Stimulated activated CD8-positive, alpha-beta memory T cell treated with anti-CD3 and anti-CD28 coated beads, Interleukin-7, amount 100 ng/mL, for 4 hours (primary cell): ENCODE results near the gene CBY3.
"Not testable (repeated sequence)": the region's sequence is repeated elsewhere in the genome, so short reads cannot be mapped to it uniquely, and the experiment has no call there.

Experiments
- DNase-seq, 2 donors: peaks; one replicate each; pipeline ENCODE4 v3.0.0-alpha.2; 2020; ENCODE audit warnings: low read depth in 2 of 2

CBY3 gene

GRCh38 chr5:179680780-179681401 lies at the start of gene CBY3:
Gene CBY3, minus strand, starts transcription at chr5:179681034. Its CDS starts 116 bp downstream, at chr5:179680918.
- no peak for DNase-seq

DNA sequence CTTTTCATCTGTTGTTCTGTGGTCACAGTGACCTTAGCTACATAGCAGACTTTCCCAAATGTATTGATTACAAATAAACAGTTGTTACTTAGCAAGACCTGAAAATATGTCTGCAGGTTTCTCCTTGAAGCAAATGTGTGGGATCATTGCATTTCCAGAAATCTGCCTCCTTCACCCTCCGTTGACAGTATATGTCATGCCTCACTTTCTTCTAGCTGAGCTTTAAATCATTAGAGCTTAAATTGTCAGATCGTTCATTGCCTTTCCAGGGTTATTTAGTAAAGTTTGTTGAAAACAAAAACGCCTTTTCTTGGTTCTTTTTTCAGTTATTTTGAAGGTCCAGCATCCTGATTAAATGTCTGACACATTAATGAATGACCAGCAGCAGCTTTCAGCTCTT lies 49.5 kb upstream of the CBY3 start:
- DNase-seq: no peak

DNA sequence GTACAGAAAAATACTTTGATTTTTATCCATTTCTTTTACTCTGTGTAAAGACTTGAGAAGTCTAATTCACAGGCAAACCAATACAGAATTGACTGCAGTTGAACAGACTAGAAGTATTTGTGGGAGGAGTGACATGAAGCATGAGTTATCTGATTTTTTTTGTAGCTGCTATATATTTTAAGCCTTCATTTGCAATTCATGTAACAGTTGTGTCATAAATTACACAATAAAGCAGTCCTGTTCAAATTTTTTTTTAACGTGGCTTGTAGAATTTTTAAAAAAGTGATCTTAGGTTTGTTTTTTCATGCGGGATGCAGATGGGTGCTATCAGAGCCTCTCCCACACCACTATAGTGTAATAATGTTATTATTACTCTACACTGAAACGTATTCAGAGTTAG lies 48.9 kb upstream of the CBY3 start:
- DNase-seq: no peak

GRCh38 chr5:179729303-179729702 lies 48.5 kb upstream of the CBY3 start:
- DNase-seq: no peak

- no peak for DNase-seq
These were observed 46.3 kb upstream of the CBY3 start for GRCh38 chr5:179727106-179727505.

GRCh38 chr5:179724163-179724562 lies 43.3 kb upstream of the CBY3 start:
- DNase-seq: no peak

GRCh38 chr5:179720222-179720621 lies 39.4 kb upstream of the CBY3 start:
- DNase-seq: no peak

DNA sequence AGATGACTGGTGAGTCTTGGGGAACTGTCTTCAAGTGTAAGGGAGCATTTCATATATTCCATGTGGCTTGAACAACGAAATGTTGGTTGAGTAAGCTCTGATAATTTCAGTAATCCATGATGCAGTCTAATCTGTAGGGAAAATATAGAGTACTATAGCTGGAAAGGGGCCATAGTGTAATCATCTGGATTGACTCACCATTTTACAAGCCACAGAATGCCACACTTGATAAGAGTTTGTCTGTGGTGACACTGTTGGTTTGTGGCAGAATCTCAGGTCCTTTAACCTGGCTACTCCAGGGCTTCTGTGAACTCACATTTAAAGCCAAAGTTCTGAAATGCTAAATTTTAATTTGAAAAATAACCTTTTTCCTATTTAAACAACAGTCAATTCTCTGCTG lies 35.5 kb upstream of the CBY3 start:
- DNase-seq: no peak

DNA sequence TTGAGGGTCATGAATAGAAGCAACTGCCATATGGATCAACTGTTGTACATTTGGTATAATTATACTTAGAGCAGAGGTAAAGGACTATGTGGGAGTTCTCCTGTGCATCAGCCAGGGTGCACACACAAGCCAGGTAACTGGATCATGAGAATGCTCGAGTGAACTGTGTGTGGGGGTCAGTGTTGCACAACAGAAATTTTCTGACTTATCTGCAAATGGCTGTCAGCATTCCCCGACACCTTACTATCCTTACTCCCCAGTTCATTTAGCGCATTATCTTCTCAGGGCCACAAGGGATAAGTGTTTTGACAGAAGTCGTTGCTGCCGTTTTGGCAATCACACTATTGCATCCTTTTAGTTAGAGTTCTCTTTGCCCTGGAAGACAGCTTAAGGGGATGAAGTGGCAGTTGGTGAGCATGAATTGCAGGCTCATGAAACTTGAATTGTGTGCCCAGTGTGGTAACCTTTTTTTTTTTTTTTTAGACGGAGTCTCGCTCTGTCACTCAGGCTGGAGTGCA lies 19.6 kb upstream of the CBY3 start:
- DNase-seq: no peak

- DNase-seq: no peak
These were observed 18.9 kb upstream of the CBY3 start for GRCh38 chr5:179699616-179700237.

- DNase-seq: no peak
These were observed 18.2 kb upstream of the CBY3 start, which contains the start of gene CANX for GRCh38 chr5:179698935-179699615. Gene CANX, plus strand, starts transcription at chr5:179698967. Its CDS starts 6,715 bp downstream, at chr5:179705682.

DNA sequence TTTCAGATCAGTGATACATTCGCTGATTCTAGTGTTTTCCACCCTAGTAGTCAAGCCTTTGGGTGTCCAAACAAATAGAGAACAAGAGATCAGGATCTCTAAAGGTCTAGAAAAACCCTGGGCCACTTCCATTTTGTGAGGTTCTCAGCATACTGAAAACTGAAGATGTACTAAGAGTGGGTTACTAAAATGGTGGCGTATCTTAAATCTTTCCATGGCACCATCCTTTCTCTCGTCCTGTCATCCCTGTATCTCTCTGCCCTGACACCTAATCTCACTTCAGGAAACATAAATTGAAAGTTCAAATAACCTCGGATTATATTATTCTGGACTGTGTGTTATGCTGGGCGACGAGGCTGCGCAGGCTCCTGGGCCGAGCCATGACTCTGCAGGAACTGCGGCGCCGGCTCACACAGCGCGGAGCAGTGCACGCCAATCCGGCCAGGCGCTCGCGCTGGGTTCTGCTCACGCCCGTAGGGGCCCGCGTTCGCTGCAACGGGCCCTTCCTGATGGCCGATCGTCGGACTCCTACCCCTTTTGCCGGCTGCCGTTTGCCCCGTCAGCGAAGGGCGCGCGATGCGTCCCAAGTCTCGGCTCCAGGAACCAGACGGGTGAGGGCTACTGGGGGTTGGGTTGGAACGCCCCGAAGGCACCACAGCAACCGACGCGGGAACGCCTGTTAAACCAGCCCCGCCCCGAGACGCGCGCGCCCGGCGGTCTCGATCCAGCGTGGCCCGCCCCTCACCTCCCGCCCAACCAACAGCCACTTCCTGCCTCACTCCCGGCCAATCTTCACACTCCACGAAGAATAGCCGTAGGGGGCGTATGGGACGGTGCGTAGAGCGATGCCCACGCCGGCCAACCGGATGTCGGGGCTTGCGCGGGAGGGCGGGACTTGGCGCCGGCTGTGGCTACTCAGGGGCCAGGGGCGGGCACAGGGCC lies 17.4 kb upstream of the CBY3 start:
- peak; percentile 99 for DNase-seq

DNA sequence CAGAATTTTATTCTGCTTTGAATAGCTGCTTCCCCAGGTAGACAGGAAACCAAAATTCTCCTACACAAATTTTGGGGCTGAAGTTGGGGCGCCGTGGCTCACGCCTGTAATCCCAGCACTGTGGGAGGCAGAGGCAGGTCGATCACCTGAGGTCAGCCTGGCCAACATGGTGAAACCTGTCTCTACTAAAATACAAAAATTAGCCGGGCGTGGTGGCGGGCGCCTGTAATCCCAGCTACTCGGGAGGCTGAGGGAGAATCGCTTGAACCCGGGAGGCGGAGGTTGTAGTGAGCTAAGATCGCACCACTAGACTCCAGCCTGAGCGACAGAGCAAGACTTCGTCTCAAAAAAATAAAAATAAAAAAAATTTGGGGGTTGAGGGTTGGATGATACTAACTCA lies 16.7 kb upstream of the CBY3 start:
- not testable (repeated sequence) for DNase-seq

DNA sequence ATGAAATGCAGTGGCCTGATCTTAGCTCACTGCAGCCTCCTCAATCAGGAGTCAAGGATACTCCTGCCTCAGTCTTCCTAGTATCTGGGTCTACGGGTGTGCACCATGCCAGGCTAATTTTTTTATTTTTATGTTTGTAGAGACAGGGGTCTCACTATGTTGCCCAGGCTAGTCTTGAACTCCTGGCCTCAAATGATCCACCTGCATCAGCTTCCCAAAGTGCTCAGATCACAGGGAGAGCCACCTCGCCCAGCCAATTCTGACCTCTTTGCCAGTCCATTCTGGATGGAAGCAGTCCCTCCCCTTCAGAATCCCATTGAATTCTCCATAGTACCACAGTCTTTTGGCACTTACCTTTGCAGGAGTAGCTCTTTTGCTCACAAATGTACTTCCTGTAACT lies 16.3 kb upstream of the CBY3 start:
- DNase-seq: no peak

- no peak for DNase-seq
These were observed 15.8 kb upstream of the CBY3 start for GRCh38 chr5:179696603-179697002.

DNA sequence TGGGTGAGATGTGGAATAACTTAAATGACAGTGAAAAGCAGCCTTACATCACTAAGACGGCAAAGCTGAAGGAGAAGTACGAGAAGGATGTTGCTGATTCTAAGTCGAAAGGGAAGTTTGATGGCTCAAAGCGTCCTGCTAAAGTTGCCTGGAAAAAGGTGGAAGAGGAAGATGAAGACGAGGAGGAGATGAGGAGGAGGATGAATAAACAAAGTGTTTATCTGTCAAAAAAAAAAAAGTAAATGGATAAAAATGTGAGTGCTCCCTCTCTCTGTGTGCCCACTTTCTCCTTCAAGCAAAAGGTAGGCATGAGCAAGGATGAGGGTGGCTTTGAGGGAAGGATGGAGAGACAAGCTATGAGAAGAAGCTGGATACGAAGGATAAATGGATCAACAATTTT lies 13.7 kb upstream of the CBY3 start:
- DNase-seq: no peak

DNA sequence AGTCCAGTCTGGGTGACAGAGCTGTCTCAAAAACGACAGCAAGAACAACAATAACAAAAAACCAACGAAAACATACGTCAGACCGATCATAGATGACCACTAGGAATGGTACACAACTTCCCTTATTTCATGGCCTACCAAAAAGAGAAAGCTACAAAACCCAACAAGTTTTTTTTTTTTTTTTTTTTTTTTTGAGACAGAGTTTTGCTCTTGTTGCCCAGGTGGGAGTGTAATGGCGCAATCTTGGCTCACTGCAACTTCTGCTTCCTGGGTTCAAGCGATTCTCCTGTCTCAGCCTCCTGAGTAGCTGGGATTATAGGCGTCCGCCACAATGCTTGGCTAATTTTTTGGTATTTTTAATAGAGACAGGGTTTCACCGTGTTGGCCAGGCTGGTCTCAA lies 8.4 kb upstream of the CBY3 start:
- not testable (repeated sequence) for DNase-seq

GRCh38 chr5:179680014-179680779 lies 637 bp downstream of the CBY3 start:
- DNase-seq: no peak

- DNase-seq: peak; percentile 42 to 60
These were observed 1.7 kb downstream of the CBY3 start for GRCh38 chr5:179679014-179679674.

DNA sequence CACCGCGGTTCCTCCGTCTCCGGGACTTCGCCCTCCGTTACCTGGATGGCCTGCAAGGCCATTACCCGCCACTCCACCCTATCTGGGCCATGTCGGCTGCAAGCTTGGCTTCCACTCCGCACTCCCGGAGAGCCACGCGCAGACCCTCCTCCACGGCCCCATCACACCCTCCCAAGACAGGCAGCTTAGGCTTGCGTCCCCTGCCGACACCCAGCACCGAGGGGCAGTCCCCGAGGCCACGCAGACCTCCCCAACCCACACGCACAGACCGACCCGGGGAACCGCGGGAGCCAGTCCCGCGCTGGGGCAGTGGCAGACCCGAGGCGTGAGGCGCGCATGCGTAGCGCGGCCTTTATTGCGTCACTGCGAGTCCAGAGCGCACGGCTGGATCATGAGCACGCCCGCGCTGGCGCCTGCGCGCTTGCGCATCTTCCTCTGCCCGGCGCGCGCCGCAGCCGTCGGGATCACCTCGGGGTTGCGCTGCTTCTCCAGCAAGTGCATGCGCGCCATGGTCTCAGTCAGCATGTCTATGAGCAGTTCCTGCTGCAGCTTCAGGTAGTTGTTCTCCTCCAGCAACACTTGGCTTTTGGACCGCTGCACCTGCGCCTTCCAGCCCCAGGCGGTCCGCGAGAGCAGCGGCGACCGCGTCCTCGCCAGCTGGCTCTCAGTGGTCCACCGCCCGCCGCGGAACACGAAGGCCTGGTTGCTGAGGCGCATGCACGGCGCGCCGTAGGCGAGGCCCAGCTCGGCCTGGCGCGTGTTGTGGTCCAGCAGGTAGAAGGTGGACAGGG lies 2.4 kb downstream of the CBY3 start:
- peak; percentile 87 to 91 for DNase-seq
